K562 (cell line): Measurements from ENCODE around the gene INTS1.

Experiments
- ATF6 ChIP-seq: sonication (generic); formaldehyde crosslinking; IDR thresholded peaks from 2 replicates; pipeline ENCODE4 v1.4.0; 2020; ENCODE audit warnings: mild to moderate bottlenecking, missing genetic modification reagents
- CREB1 ChIP-seq, 2 experiments: sonication (generic) in 1 of 2; formaldehyde crosslinking in 1 of 2; IDR thresholded peaks; 2 replicates each; pipeline versions ENCODE4 v1.6.1 to v1.8.0; 2012 to 2022; ENCODE audit warnings: inconsistent platforms in 1 of 2, mild to moderate bottlenecking in 1 of 2, missing genetic modification reagents in 1 of 2, moderate library complexity in 1 of 2
- E2F8 ChIP-seq: fragments of 450-650 bp; IDR thresholded peaks from 2 replicates; pipeline ENCODE4 v1.7.1; 2018; ENCODE audit warnings: mild to moderate bottlenecking, low read depth; ENCODE audit not compliant: partially characterized antibody
- PTTG1 ChIP-seq: fragments of 450-650 bp; IDR thresholded peaks from 2 replicates; pipeline ENCODE4 v1.6.1; 2016; ENCODE audit warnings: low read depth, mild to moderate bottlenecking, missing genetic modification characterization, missing compliant biosample characterization
- ZFP30 ChIP-seq: fragments of 250-450 bp; sonication (Bioruptor Pico); IDR thresholded peaks from 2 replicates; pipeline ENCODE4 v1.8.0; 2022; ENCODE audit warnings: moderate library complexity, mild to moderate bottlenecking, inconsistent platforms, borderline replicate concordance
- ZKSCAN8 ChIP-seq: fragments of 200-800 bp; sonication (Bioruptor generic); IDR thresholded peaks from 2 replicates; pipeline ENCODE4 v1.6.1; 2016; ENCODE audit warnings: missing genetic modification characterization, missing compliant biosample characterization

DNA sequence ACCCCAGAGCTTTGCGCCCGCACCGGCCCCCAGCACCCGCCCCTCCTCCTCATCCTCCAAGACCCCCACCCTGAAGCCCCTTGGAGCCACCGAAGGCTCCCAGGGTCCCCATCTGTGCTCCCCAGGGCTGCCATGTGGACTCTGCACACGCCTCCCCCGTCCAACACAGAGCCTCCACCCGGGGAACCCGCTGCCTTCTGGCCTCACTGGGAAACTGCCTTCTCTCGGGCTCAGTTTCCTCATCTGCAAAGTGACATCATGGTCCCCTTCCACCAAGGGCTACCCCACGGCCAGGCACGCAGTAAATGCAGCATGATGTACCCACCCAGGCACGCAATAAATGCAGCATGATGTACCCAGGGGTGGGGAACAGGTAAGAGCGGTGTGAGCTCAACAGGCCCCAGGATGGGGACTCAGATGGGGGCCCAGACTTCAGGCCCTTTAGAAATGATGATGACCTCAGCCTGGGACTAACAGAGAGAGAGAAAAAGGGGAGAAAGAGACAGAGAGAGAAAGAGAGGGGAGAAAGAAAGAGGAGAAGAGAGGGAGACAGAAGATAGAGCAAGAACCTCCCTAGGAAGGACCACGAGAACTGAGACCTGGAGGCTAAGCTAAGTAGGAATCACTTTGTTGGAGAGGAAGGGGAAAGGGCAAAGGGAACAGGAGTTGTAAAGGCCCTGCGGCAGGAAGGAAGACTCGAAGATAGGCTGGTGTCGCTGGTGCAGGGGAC is 42.4 kb downstream of the INTS1 start:
- TF ChIP-seq ZKSCAN8 (CRISPR knock-in tag) (no peak; the same call in 1 of the 2 replicates), ATF6 (no peak), PTTG1 (tag) (no peak), E2F8 (no peak), ZFP30 (CRISPR knock-in tag) (no peak), CREB1 (IDR thresholded peaks at IDR 0.05) (no peak), CREB1 (CRISPR knock-in tag; IDR thresholded peaks at IDR 0.05) (no peak)
